SK-N-SH (cell line): ENCODE measurements around the gene RARA. TPM values are rescaled to one million over a fixed set of nuclear protein-coding genes. Genes with fewer than 3 reads are reported as not detected.

Source experiments
- CTCF ChIA-PET: fragments of 300-600, 350-600 bp; formaldehyde crosslinking; extraction: SDS; loops from one replicate; lab custom pipeline; 2021; lab: Yijun Ruan, JAX
- POLR2A ChIA-PET: fragments of 350-600 bp; sonication (Branson Sonifier 250); formaldehyde crosslinking; extraction: SDS; loops from one replicate; lab custom pipeline; 2020; ENCODE audit warnings: antibody characterized with exemption, inconsistent platforms; lab: Yijun Ruan, JAX
- DNase-seq: peaks from one replicate; pipeline ENCODE4 v3.0.0; 2012
- H2AFZ ChIP-seq: fragments of 200-600 bp; sonication (generic); 2 replicates; pipeline ENCODE4 v1.8.1; 2016; ENCODE audit warnings: antibody characterized with exemption, mild to moderate bottlenecking, low read depth
- H3F3A ChIP-seq: fragments of 200-600 bp; sonication (generic); replicated peaks from 2 replicates; pipeline ENCODE3; 2016; ENCODE audit warnings: antibody characterized with exemption, mild to moderate bottlenecking; ENCODE audit not compliant: insufficient read depth
- H3K27ac ChIP-seq, 2 experiments: fragments of 200-500 bp in 1 of 2; fragments of 200-600 bp in 1 of 2; sonication (Bioruptor generic) in 1 of 2; sonication (generic), shearing (Covaris generic) in 1 of 2; 2 replicates each; pipeline versions ENCODE4 v1.5.1 to v1.6.1; 2014 to 2016; ENCODE audit warnings: low read depth in 2 of 2, inconsistent platforms in 1 of 2, low read length in 1 of 2, mild to moderate bottlenecking in 1 of 2, mixed read lengths in 1 of 2
- H3K27me3 ChIP-seq: fragments of 200-600 bp; sonication (generic), shearing (Covaris generic); 2 replicates; pipeline ENCODE4 v1.6.1; 2016; ENCODE audit warnings: mixed run types; ENCODE audit not compliant: insufficient read depth
- H3K36me3 ChIP-seq, 2 experiments: fragments of 200-500 bp in 1 of 2; fragments of 200-600 bp in 1 of 2; sonication (Bioruptor generic) in 1 of 2; sonication (generic) in 1 of 2; replicated peaks in 1 of 2; 2 replicates each; pipeline versions ENCODE3 to v1.5.1; 2014 to 2016; ENCODE audit warnings: low read length in 1 of 2, mild to moderate bottlenecking in 1 of 2; ENCODE audit not compliant: insufficient read depth in 2 of 2, control insufficient read depth in 1 of 2
- H3K4me1 ChIP-seq, 2 experiments: fragments of 200-500 bp in 1 of 2; fragments of 200-600 bp in 1 of 2; sonication (Bioruptor generic) in 1 of 2; sonication (generic), shearing (Covaris generic) in 1 of 2; 2 replicates each; pipeline versions ENCODE4 v1.5.1 to v1.6.1; 2014 to 2016; ENCODE audit warnings: low read depth in 1 of 2, low read length in 1 of 2, mixed run types in 1 of 2; ENCODE audit not compliant: insufficient read depth in 2 of 2, control insufficient read depth in 1 of 2
- H3K4me2 ChIP-seq: fragments of 200-600 bp; sonication (generic), shearing (Covaris generic); 2 replicates; pipeline ENCODE4 v1.6.1; 2017; ENCODE audit warnings: mixed run types
- H3K4me3 ChIP-seq, 2 experiments: fragments of 200-500 bp in 1 of 2; fragments of 200-600 bp in 1 of 2; sonication (Bioruptor generic) in 1 of 2; sonication (generic), shearing (Covaris generic) in 1 of 2; 2 replicates each; pipeline versions ENCODE4 v1.5.1 to v1.8.1; 2014 to 2016; ENCODE audit warnings: low read depth in 2 of 2, inconsistent platforms in 1 of 2, low read length in 1 of 2, mild to moderate bottlenecking in 1 of 2, mixed read lengths in 1 of 2, moderate library complexity in 1 of 2
- H3K79me2 ChIP-seq: fragments of 200-600 bp; sonication (generic); 2 replicates; pipeline ENCODE4 v1.8.1; 2017; ENCODE audit warnings: mild to moderate bottlenecking; ENCODE audit not compliant: insufficient read depth
- H3K9ac ChIP-seq: fragments of 200-600 bp; sonication (generic); 2 replicates; pipeline ENCODE4 v1.6.1; 2017; ENCODE audit warnings: mixed run types
- H3K9me2 ChIP-seq: fragments of 200-600 bp; sonication (generic); 2 replicates; pipeline ENCODE4 v1.6.1; 2017; ENCODE audit warnings: mixed run types
- H3K9me3 ChIP-seq: fragments of 200-600 bp; sonication (generic); 2 replicates; pipeline ENCODE4 v1.6.1; 2017; ENCODE audit warnings: mixed run types, mild to moderate bottlenecking, moderate library complexity
- H4K20me1 ChIP-seq: fragments of 200-600 bp; sonication (generic); 2 replicates; pipeline ENCODE4 v1.6.1; 2017; ENCODE audit warnings: mild to moderate bottlenecking, mixed run types; ENCODE audit not compliant: insufficient read depth
- CHD2 ChIP-seq: fragments of 150-350 bp; IDR thresholded peaks from 2 replicates; pipeline ENCODE4 v1.6.1; 2018; ENCODE audit warnings: low read length; ENCODE audit not compliant: partially characterized antibody
- CTCF ChIP-seq: fragments of 200-600 bp; sonication (generic); IDR thresholded peaks from 2 replicates; pipeline ENCODE4 v1.6.1; 2017; ENCODE audit warnings: antibody characterized with exemption, mild to moderate bottlenecking, moderate library complexity
- ELF1 ChIP-seq: IDR thresholded peaks from 2 replicates; pipeline ENCODE4 v1.4.0; 2012
- EP300 ChIP-seq, 2 experiments: IDR thresholded peaks; 2 replicates each; pipeline versions ENCODE4 v1.4.0 to v1.6.1; 2012; ENCODE audit warnings: borderline replicate concordance in 1 of 2, low read depth in 1 of 2, low read length in 1 of 2
- FOXJ3 ChIP-seq: sonication (generic); formaldehyde crosslinking; IDR thresholded peaks from 2 replicates; pipeline ENCODE4 v1.5.1; 2020; ENCODE audit warnings: mild to moderate bottlenecking, missing genetic modification reagents
- GABPA ChIP-seq: IDR thresholded peaks from 2 replicates; pipeline ENCODE4 v1.4.0; 2012; ENCODE audit warnings: low read depth, mild to moderate bottlenecking
- GATA2 ChIP-seq: sonication (generic); formaldehyde crosslinking; IDR thresholded peaks from 2 replicates; pipeline ENCODE4 v1.5.0; 2020; ENCODE audit warnings: mild to moderate bottlenecking, missing genetic modification reagents
- JUND ChIP-seq: IDR thresholded peaks from 2 replicates; pipeline ENCODE4 v1.4.0; 2012
- MAX ChIP-seq: IDR thresholded peaks from 2 replicates; pipeline ENCODE4 v1.4.0; 2012; ENCODE audit warnings: low read depth
- NFIC ChIP-seq: IDR thresholded peaks from 2 replicates; pipeline ENCODE4 v1.4.0; 2012; ENCODE audit warnings: borderline replicate concordance
- NRF1 ChIP-seq: IDR thresholded peaks from 2 replicates; pipeline ENCODE4 v1.6.1; 2012; ENCODE audit warnings: low read depth, mild to moderate bottlenecking, low read length
- POLR2AphosphoS5 ChIP-seq: IDR thresholded peaks from 2 replicates; pipeline ENCODE4 v1.6.1; 2012; ENCODE audit warnings: low read depth, low read length
- RAD21 ChIP-seq: IDR thresholded peaks from 2 replicates; pipeline ENCODE4 v1.6.1; 2012; ENCODE audit warnings: mild to moderate bottlenecking, low read length
- RCOR1 ChIP-seq: fragments of 150-350 bp; IDR thresholded peaks from 2 replicates; pipeline ENCODE4 v1.6.1; 2017; ENCODE audit warnings: antibody characterized with exemption, low read length
- REST ChIP-seq: IDR thresholded peaks from 2 replicates; pipeline ENCODE4 v1.6.1; 2012; ENCODE audit warnings: mild to moderate bottlenecking, low read depth, low read length, moderate library complexity
- RFX5 ChIP-seq: IDR thresholded peaks from 2 replicates; pipeline ENCODE4 v1.6.1; 2012; ENCODE audit warnings: mild to moderate bottlenecking, improper control_type of control experiment, low read length
- RXRA ChIP-seq: IDR thresholded peaks from 2 replicates; pipeline ENCODE4 v1.4.0; 2012; ENCODE audit warnings: low read depth, mild to moderate bottlenecking, borderline replicate concordance
- SMC3 ChIP-seq: IDR thresholded peaks from 2 replicates; pipeline ENCODE4 v1.6.1; 2012; ENCODE audit warnings: low read depth, low read length, improper control_type of control experiment
- TEAD4 ChIP-seq: IDR thresholded peaks from 2 replicates; pipeline ENCODE4 v1.4.0; 2012; ENCODE audit warnings: mild to moderate bottlenecking, borderline replicate concordance; ENCODE audit not compliant: insufficient read depth
- USF2 ChIP-seq: fragments of 150-350 bp; IDR thresholded peaks from 2 replicates; pipeline ENCODE4 v1.6.1; 2017; ENCODE audit warnings: antibody characterized with exemption, low read length, low read depth, borderline replicate concordance
- ZBTB33 ChIP-seq: IDR thresholded peaks from 2 replicates; pipeline ENCODE4 v1.4.0; 2012; ENCODE audit warnings: low read depth, borderline replicate concordance
- WGBS: methylation state at CpG from one replicate; pipeline ENCODE4 v1.1.6; 2017; ENCODE audit warnings: low lambda C conversion rate; 5-methylcytosine and 5-hydroxymethylcytosine counted together
- polyA plus RNA-seq, 3 experiments: library from polyadenylated mRNA; depleted of rRNA; stranded (reverse); fragments of >200 nt; gene quantifications; 2 replicates each; pipeline ENCODE4 v1.2.3, GENCODE V29; 2012

The RARA gene
- polyA plus RNA-seq, 1 of the 3 experiments (the other 2 are of a cell fraction): 13.3 TPM

- peaks cover 19 to 50% of the 10 kb centered on the region in 2 experiments for H3K36me3 ChIP-seq
- WGBS: 83% methylated on average over 15 of the region's 29 CpGs
- H3K9ac ChIP-seq: no peak overlapping the region
- H3K4me2 ChIP-seq: no peak overlapping the region
- H3K27ac ChIP-seq: peak overlapping the region in 1 of 2 experiments; percentile 79; a peak in 2 of 4 replicates
- peaks cover 16% of the 10 kb centered on the region for H4K20me1 ChIP-seq
- peaks cover 9 to 57% of the 10 kb centered on the region in 2 experiments; a peak in 3 of 4 replicates for H3K4me1 ChIP-seq
- ChIA-PET CTCF (interaction anchor here (0.6 to 57.6 kb wide), 32 partner anchors 10 to 220 kb away, joined by 3 to 1706 read pairs (median 6); partner anchors contain the start of genes CCR7, CDC6, GJD3 and IGFBP4), POLR2A (interaction anchor here (0.6 to 2.7 kb wide), 6 partner anchors 46 to 124 kb away, joined by 3 to 16 read pairs (median 4); no protein-coding TSS in a partner anchor)
- no peaks in the 10 kb centered on the region for H3K9me2 ChIP-seq
- peaks cover 29% of the 10 kb centered on the region for H3F3A ChIP-seq
- peaks cover 2% of the 10 kb centered on the region; the same call in 1 of the 2 replicates for H3K79me2 ChIP-seq
- no peak overlapping the region for H2AFZ ChIP-seq
- H3K27me3 ChIP-seq: no peaks in the 10 kb centered on the region
- no peak for TF ChIP-seq ELF1
- no peak for TF ChIP-seq JUND
- TF ChIP-seq RCOR1: no peak
- TF ChIP-seq RAD21: peak; percentile 93
- TF ChIP-seq ZBTB33: no peak
- TF ChIP-seq TEAD4: no peak
- TF ChIP-seq MAX: no peak
- no peak for TF ChIP-seq NFIC
- peak; percentile 24 for TF ChIP-seq CHD2
- no peak for TF ChIP-seq RXRA
- TF ChIP-seq GABPA: no peak
- no peak for TF ChIP-seq POLR2AphosphoS5
- TF ChIP-seq REST: no peak
- 0 out of 2 replicates have a peak, but pooled peaks have one; percentile 33 for TF ChIP-seq GATA2 (CRISPR knock-in tag)
- no peak for TF ChIP-seq EP300 (IDR thresholded peaks at IDR 0.05; ENCODE audit: borderline replicate concordance in 1 of 2, low read depth in 1 of 2, low read length in 1 of 2)
- TF ChIP-seq CTCF: peak; percentile 92
- TF ChIP-seq USF2: no peak
- no peak for TF ChIP-seq RFX5
- no peak for TF ChIP-seq FOXJ3 (CRISPR knock-in tag)
- peak; percentile 94 for TF ChIP-seq SMC3
- no peak for TF ChIP-seq NRF1
- DNase-seq: peak; percentile 92
- no peaks in the 10 kb centered on the region for H3K9me3 ChIP-seq
- no peak overlapping the region; a peak in 1 of 4 replicates for H3K4me3 ChIP-seq
These were observed 46.3 kb downstream of the RARA start for GRCh38 chr17:40355123-40355803.
